OCI-LY1 (cell line): Measurements from ENCODE around the gene FAM13A.

Experiments
- H2AFZ ChIP-seq: fragments of 200-600 bp; sonication (generic), shearing (Covaris generic); 2 replicates; pipeline ENCODE4 v1.6.0; 2014; ENCODE audit warnings: antibody characterized with exemption, mild to moderate bottlenecking, low read length
- H3F3A ChIP-seq: fragments of 200-600 bp; sonication (generic), shearing (Covaris generic); 2 replicates; pipeline ENCODE4 v1.6.0; 2014; ENCODE audit warnings: mild to moderate bottlenecking, antibody characterized with exemption, low read length, moderate library complexity; ENCODE audit not compliant: insufficient read depth
- H3K27ac ChIP-seq: fragments of 200-600 bp; sonication (generic); 2 replicates; pipeline ENCODE4 v1.5.1; 2014; ENCODE audit warnings: low read length, mixed run types, mild to moderate bottlenecking, low read depth; ENCODE audit not compliant: poor library complexity, severe bottlenecking
- H3K27me3 ChIP-seq: fragments of 200-600 bp; sonication (generic); 2 replicates; pipeline ENCODE4 v1.6.0; 2014; ENCODE audit warnings: antibody characterized with exemption, mild to moderate bottlenecking, low read length, moderate library complexity; ENCODE audit not compliant: insufficient read depth
- H3K36me3 ChIP-seq: fragments of 200-600 bp; sonication (generic); 2 replicates; pipeline ENCODE4 v1.6.1; 2014; ENCODE audit warnings: mild to moderate bottlenecking, antibody characterized with exemption, low read length, moderate library complexity, mixed read lengths; ENCODE audit not compliant: insufficient read depth
- H3K4me1 ChIP-seq: fragments of 200-600 bp; sonication (generic); 2 replicates; pipeline ENCODE4 v1.5.1; 2014; ENCODE audit warnings: mild to moderate bottlenecking, low read length, moderate library complexity; ENCODE audit not compliant: insufficient read depth, severe bottlenecking
- H3K4me2 ChIP-seq: fragments of 200-600 bp; sonication (generic), shearing (Covaris generic); 2 replicates; pipeline ENCODE4 v1.6.1; 2014; ENCODE audit warnings: low read length
- H3K4me3 ChIP-seq: fragments of 200-600 bp; sonication (generic); 2 replicates; pipeline ENCODE4 v1.5.1; 2014; ENCODE audit warnings: low read length, low read depth, mild to moderate bottlenecking, mixed read lengths; ENCODE audit not compliant: poor library complexity, severe bottlenecking
- H3K79me2 ChIP-seq: fragments of 200-600 bp; shearing (Covaris generic); 2 replicates; pipeline ENCODE4 v1.6.1; 2016; ENCODE audit warnings: mixed run types, low read length, mixed read lengths; ENCODE audit not compliant: insufficient read depth
- H3K9ac ChIP-seq: fragments of 200-600 bp; sonication (generic), shearing (Covaris generic); 2 replicates; pipeline ENCODE4 v1.6.1; 2014; ENCODE audit warnings: mild to moderate bottlenecking, low read length, mixed read lengths
- H3K9me2 ChIP-seq: fragments of 200-600 bp; sonication (generic), shearing (Covaris generic); 2 replicates; pipeline ENCODE4 v1.6.1; 2014; ENCODE audit warnings: low read depth, mild to moderate bottlenecking, low read length, mixed read lengths
- H3K9me3 ChIP-seq: fragments of 200-600 bp; shearing (Covaris generic); 2 replicates; pipeline ENCODE4 v1.6.1; 2014; ENCODE audit warnings: low read length, mixed read lengths
- H4K20me1 ChIP-seq: fragments of 200-600 bp; sonication (generic), shearing (Covaris generic); 2 replicates; pipeline ENCODE4 v1.6.0; 2016; ENCODE audit warnings: mild to moderate bottlenecking, low read length; ENCODE audit not compliant: insufficient read depth
- EZH2 ChIP-seq: fragments of 200-600 bp; sonication (generic), shearing (Covaris generic); IDR thresholded peaks from 2 replicates; pipeline ENCODE4 v1.8.0; 2017; ENCODE audit warnings: borderline replicate concordance, mixed run types, mild to moderate bottlenecking, antibody characterized with exemption, low read length, moderate library complexity, mixed read lengths
- TF ChIP-seq, protein P1 (sequence below): fragments of 200-600 bp; sonication (generic), shearing (Covaris generic); IDR thresholded peaks from 2 replicates; pipeline ENCODE4 v1.5.1; 2017; ENCODE audit warnings: mild to moderate bottlenecking, antibody characterized with exemption, low read length, moderate library complexity, mixed read lengths

Gene FAM13A

GRCh38 chr4:88757776-88758175 lies 299.2 kb downstream of the FAM13A start:
- Histone ChIP-seq H3K9ac (no peak overlapping the region), H3K27me3 (peaks cover 9% of the 10 kb centered on the region), H2AFZ (no peak overlapping the region), H3K9me2 (no peaks in the 10 kb centered on the region), H3K4me1 (no peaks in the 10 kb centered on the region), H4K20me1 (no peaks in the 10 kb centered on the region), H3K36me3 (no peaks in the 10 kb centered on the region), H3K9me3 (no peaks in the 10 kb centered on the region), H3K27ac (no peak overlapping the region), H3K79me2 (no peaks in the 10 kb centered on the region), H3F3A (no peaks in the 10 kb centered on the region), H3K4me2 (no peak overlapping the region), H3K4me3 (no peak overlapping the region)
- TF ChIP-seq, protein P1, sequence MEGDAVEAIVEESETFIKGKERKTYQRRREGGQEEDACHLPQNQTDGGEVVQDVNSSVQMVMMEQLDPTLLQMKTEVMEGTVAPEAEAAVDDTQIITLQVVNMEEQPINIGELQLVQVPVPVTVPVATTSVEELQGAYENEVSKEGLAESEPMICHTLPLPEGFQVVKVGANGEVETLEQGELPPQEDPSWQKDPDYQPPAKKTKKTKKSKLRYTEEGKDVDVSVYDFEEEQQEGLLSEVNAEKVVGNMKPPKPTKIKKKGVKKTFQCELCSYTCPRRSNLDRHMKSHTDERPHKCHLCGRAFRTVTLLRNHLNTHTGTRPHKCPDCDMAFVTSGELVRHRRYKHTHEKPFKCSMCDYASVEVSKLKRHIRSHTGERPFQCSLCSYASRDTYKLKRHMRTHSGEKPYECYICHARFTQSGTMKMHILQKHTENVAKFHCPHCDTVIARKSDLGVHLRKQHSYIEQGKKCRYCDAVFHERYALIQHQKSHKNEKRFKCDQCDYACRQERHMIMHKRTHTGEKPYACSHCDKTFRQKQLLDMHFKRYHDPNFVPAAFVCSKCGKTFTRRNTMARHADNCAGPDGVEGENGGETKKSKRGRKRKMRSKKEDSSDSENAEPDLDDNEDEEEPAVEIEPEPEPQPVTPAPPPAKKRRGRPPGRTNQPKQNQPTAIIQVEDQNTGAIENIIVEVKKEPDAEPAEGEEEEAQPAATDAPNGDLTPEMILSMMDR: no peak
- no peak for TF ChIP-seq EZH2

DNA sequence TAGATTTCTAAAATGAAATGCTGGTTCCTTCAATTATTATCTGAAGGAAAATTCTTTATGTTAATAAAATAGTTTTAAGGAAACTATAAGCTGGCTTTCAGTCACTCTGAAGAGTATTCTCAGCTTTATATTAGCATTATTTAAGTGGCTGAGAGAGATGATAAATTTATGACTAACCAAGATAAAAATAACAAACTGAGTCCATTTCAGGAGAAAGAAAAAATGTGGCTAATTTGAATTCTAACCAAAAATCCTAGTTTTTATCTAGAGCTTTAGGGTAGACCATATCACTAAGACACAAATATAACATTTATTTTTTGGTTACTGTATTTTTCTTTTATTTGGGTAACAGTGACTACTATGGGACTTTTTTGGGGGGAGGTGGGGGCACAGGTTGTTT lies 299.9 kb downstream of the FAM13A start:
- no peak overlapping the region for H3K4me2 ChIP-seq
- no peaks in the 10 kb centered on the region for H3K9me3 ChIP-seq
- peaks cover 9% of the 10 kb centered on the region for H3K27me3 ChIP-seq
- H3K36me3 ChIP-seq: no peaks in the 10 kb centered on the region
- no peaks in the 10 kb centered on the region for H3K79me2 ChIP-seq
- H4K20me1 ChIP-seq: no peaks in the 10 kb centered on the region
- no peak overlapping the region for H3K9ac ChIP-seq
- H3K4me3 ChIP-seq: no peak overlapping the region
- H3K4me1 ChIP-seq: no peaks in the 10 kb centered on the region
- no peak overlapping the region for H2AFZ ChIP-seq
- no peaks in the 10 kb centered on the region for H3F3A ChIP-seq
- no peaks in the 10 kb centered on the region for H3K9me2 ChIP-seq
- H3K27ac ChIP-seq: no peak overlapping the region
- no peak for TF ChIP-seq EZH2
- TF ChIP-seq, protein P1: no peak

DNA sequence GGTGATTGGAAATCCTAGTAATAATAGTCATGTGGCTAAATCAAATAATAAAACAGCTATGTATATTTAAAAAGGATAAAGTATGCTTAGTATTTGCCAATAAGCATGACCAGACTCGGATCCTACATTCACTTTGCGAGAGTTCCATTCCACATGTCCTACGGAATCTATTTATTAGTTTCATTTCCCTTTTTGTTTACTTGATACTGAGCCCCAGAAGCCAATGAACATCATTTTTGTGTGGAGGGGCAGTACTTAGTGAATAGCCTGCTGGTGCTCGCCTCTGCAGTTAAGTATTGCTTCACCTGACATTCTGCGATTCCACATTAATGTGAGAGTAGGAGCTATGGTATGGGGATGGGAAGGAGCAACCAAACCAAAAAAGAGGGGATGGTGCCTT lies 300.8 kb downstream of the FAM13A start:
- no peaks in the 10 kb centered on the region for H3K9me2 ChIP-seq
- no peaks in the 10 kb centered on the region for H3K4me1 ChIP-seq
- TF ChIP-seq EZH2: no peak
- TF ChIP-seq, protein P1: no peak
- H3K9me3 ChIP-seq: no peaks in the 10 kb centered on the region
- H3K9ac ChIP-seq: no peak overlapping the region
- no peak overlapping the region for H3K27ac ChIP-seq
- H3K27me3 ChIP-seq: peaks cover 9% of the 10 kb centered on the region
- no peaks in the 10 kb centered on the region for H4K20me1 ChIP-seq
- H3K4me3 ChIP-seq: no peak overlapping the region
- no peaks in the 10 kb centered on the region for H3F3A ChIP-seq
- no peak overlapping the region for H3K4me2 ChIP-seq
- H3K79me2 ChIP-seq: no peaks in the 10 kb centered on the region
- H2AFZ ChIP-seq: no peak overlapping the region
- no peaks in the 10 kb centered on the region for H3K36me3 ChIP-seq
